ENCODE measurements around the gene ATP2B2. TPM values are rescaled to one million over a fixed set of nuclear protein-coding genes. Genes with fewer than 3 reads are reported as not detected.

Gene ATP2B2
- total and polyA plus RNA-seq, 2 experiments from 2014 or later = 0.42 to 0.63 TPM

GRCh38 chr3:10546820-10547263 lies 41.5 kb upstream of the ATP2B2 start:
- Histone ChIP-seq H3K4me3 (no peak overlapping the region), H2AFZ (no peak overlapping the region), H4K20me1 (replicated peaks; ENCODE audit: insufficient read depth) (no peaks in the 10 kb centered on the region), H3K36me3 (ENCODE audit: insufficient read depth) (no peaks in the 10 kb centered on the region), H3K27ac (ENCODE audit: low read depth) (no peak overlapping the region), H3K4me1 (ENCODE audit: insufficient read depth) (no peaks in the 10 kb centered on the region), H3K9me2 (ENCODE audit: insufficient read depth) (no peaks in the 10 kb centered on the region), H3F3A (replicated peaks; ENCODE audit: low read depth) (no peaks in the 10 kb centered on the region), H3K4me2 (no peak overlapping the region), H3K79me2 (replicated peaks; ENCODE audit: insufficient read depth) (no peaks in the 10 kb centered on the region), H3K27me3 (ENCODE audit: insufficient read depth) (no peaks in the 10 kb centered on the region)
- H3K4me1 Mint-ChIP-seq = no peaks in the 10 kb centered on the region
- no peak for ATAC-seq
- no peak overlapping the region for H3K27ac Mint-ChIP-seq
- peaks cover 2% of the 10 kb centered on the region for H3K27me3 Mint-ChIP-seq (ENCODE audit: insufficient read depth, low read depth, poor library complexity)
- H3K4me3 Mint-ChIP-seq = no peak overlapping the region
- H3K36me3 Mint-ChIP-seq (ENCODE audit: low read depth) = no peaks in the 10 kb centered on the region; the same call in 2 of the 3 replicates
- peaks cover 19% of the 10 kb centered on the region for H3K9me3 Mint-ChIP-seq
- DNase-seq (ENCODE audit: low spot score) = no peak
- no peak for TF ChIP-seq EZH2 (IDR thresholded peaks at IDR 0.05; ENCODE audit: low read depth, unreplicated experiment)

- Histone ChIP-seq H2AFZ (no peak overlapping the region), H3K9me2 (ENCODE audit: insufficient read depth) (no peaks in the 10 kb centered on the region), H3F3A (replicated peaks; ENCODE audit: low read depth) (no peaks in the 10 kb centered on the region), H3K79me2 (replicated peaks; ENCODE audit: insufficient read depth) (no peaks in the 10 kb centered on the region), H4K20me1 (replicated peaks; ENCODE audit: insufficient read depth) (no peaks in the 10 kb centered on the region), H3K4me3 (no peak overlapping the region), H3K27me3 (ENCODE audit: insufficient read depth) (no peaks in the 10 kb centered on the region), H3K36me3 (ENCODE audit: insufficient read depth) (no peaks in the 10 kb centered on the region), H3K27ac (ENCODE audit: low read depth) (no peak overlapping the region), H3K4me2 (no peak overlapping the region), H3K4me1 (ENCODE audit: insufficient read depth) (no peaks in the 10 kb centered on the region)
- H3K27me3 Mint-ChIP-seq (ENCODE audit: insufficient read depth, low read depth, poor library complexity) = peaks cover 2% of the 10 kb centered on the region
- H3K4me3 Mint-ChIP-seq = no peak overlapping the region
- peaks cover 24% of the 10 kb centered on the region for H3K9me3 Mint-ChIP-seq
- ATAC-seq (peak; percentile 87), DNase-seq (ENCODE audit: low spot score) (no peak)
- no peak overlapping the region for H3K27ac Mint-ChIP-seq
- no peaks in the 10 kb centered on the region; the same call in 2 of the 3 replicates for H3K36me3 Mint-ChIP-seq (ENCODE audit: low read depth)
- TF ChIP-seq ZNF331 (CRISPR knock-in tag; IDR thresholded peaks at IDR 0.05; ENCODE audit: low read depth) = no peak
- peak; percentile 77 for TF ChIP-seq REST (IDR thresholded peaks at IDR 0.05; ENCODE audit: unreplicated experiment)
- TF ChIP-seq EZH2 (IDR thresholded peaks at IDR 0.05; ENCODE audit: low read depth, unreplicated experiment) = no peak
- TF ChIP-seq ETS1 (IDR thresholded peaks at IDR 0.05) = no peak
- no peak for TF ChIP-seq EZH2phosphoT487 (IDR thresholded peaks at IDR 0.05; ENCODE audit: unreplicated experiment)
- no peak for TF ChIP-seq JUNB (IDR thresholded peaks at IDR 0.05; ENCODE audit: unreplicated experiment)
- TF ChIP-seq ZNF462 (CRISPR knock-in tag; IDR thresholded peaks at IDR 0.05) = no peak
- no peak for TF ChIP-seq NANOG (IDR thresholded peaks at IDR 0.05; ENCODE audit: borderline replicate concordance)
- H3K4me1 Mint-ChIP-seq = no peaks in the 10 kb centered on the region
Observed at GRCh38 chr3:10546181-10546624, 40.8 kb upstream of the ATP2B2 start.

All from GM23338 (cell line).